Fibroblast of gingiva (primary cell): ENCODE data around the gene FAF1.

Experiments used
- DNase-seq: peaks from one replicate; pipeline ENCODE4 v3.0.0-alpha.2; 2011; ENCODE audit warnings: low read depth

Gene FAF1

DNA sequence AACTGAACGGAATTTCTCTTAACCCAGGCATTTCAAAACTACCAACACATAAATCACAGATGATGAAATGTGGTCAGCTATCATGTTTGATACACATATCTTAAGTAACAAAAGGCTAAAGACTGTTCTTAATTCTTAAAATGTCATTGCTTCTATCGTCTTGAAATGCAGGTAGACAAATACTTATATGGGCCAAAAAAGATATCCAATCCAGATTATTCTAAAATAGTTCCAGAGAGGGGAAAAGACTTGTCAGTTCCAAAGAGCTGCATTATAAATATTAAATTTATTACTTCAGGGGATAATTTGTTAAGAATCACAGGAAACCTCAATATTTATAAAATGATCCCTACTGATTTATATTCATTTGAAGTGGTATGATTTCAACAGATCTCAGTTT lies 259.4 kb downstream of the FAF1 start:
- DNase-seq = no peak

DNA sequence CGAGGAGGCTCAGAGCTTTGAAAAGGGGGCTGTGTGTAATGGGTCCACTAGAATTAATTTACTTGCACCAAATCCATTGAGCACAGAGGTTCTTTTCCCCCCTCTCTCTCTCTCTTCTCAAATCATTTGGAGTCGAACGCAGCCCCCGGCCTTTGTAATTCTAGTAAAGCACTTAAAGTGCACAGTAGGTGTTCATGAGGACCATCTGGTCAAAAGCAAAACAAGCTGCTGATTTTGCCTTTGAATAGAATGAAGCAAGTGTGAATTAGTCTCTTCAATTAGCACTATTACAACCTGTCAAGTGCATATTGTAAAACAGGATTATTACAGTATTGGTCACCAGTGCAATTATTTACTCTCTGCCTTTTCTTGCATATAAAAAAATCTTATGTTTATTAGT lies 259.9 kb downstream of the FAF1 start:
- no peak for DNase-seq

DNA sequence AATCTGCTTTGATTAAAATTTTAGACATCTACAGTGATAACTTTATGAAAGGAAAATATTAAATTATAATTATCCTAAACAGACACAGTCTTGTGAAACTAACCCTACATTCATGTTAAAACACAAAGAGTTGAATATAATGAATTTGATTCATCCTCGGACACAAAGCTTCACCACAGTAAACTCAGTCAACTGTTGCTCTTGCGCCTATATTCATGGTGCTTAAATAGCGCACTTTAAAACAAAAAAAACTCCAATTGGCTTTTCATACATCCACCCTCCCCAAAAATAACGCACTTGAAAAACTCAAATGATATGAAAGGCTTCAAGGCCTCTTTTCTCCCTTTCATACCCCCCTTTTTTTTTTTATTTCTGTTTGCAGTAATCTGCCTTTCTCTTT lies 260.3 kb downstream of the FAF1 start:
- DNase-seq = no peak

DNA sequence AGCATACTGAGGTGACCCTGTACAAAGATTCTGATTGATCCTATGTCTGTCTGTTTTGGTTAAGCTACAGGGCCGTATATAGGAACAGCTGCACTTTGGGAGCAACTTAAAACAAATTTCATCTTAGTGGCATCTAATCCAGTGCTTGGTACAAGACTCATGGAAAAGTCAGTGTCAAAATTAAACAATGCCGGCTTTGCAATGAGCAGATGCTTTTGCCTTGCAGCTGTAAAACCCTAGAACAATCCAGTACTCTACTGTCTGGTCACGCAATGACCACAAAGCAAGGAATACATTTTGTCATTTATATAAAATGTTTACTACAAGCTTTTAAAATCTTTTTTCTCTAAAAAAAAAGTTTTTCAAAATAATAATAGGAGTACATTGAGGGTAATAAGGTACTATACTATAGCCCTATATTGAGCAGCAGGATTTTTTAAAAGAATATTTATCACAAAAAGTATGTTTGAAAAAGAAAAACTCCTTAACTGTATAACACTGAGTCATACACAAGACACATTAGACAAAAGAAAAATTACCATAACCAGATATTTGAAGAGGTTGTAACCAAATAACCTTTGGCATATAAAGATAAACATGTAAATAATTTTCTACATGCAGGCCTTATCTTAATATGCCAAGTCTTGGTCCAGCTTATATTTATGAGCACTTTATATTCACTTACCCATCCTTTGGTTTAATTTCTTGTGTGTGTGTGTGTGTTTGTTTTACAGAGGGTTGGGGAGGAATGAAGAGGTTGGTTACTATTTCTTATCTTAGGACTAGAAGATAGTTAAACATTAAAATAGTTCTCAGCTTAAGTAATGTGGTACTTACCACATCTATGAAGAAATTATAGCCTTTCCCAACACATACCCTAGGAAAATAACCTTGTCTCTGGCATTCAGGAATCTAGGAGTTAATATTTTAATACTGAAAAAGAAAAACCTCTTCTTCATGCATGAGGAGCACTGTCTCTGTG lies 262.3 kb downstream of the FAF1 start:
- DNase-seq = no peak

DNA sequence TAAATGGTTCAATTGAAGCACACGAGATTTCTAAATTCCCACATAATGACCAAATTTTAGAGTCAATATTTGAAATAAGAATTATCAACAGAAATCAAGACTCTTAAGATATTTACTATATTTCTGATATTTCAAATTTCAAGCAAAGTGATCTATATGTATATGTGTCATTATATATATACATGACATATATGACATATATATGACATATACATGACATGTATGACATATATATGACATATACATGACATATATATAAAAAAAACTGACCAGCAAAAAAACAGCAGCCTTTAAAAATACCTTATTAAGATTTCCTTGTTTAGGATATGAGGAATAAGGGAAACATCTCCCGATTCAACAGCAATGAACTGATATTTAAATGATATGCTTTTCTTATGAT lies 266.2 kb downstream of the FAF1 start:
- no peak for DNase-seq

DNA sequence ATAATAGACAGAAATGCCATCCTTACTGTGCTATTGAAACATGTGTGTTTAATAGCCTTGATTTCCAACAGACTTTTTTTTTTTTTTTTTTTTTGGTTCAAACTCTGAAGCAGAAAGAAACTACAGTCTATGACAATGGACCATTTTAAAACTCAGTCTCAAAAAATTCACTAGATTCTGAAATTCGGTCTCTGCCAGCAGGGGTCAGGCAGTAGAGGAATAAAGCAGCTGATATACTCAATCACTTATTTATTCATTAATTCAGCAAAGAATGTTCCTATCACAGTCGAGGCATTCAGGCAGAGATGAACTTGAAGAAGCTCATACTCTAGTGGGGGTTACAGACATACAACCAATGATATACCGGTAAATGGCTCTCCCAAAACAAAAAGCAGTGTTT lies 275.9 kb downstream of the FAF1 start:
- DNase-seq = no peak

DNA sequence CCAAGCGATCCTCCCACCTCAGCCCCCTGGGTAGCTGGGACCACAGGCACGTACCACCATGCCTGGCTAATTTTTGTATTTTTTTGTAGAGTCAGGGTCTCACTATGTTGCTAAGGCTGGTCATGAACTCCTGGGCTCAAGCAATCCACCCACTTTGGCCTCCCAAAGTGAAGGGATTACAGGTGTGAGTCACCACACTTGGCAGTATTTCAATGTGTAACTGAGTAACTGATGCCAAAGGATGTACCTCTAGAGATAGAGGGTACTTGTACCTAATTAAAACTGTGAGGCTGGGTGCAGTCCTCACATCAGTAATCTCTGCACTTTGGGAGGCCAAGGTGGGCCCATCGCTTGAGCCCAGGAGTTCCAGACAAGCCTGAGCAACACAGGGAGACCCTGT lies 278.1 kb downstream of the FAF1 start:
- DNase-seq = no peak

DNA sequence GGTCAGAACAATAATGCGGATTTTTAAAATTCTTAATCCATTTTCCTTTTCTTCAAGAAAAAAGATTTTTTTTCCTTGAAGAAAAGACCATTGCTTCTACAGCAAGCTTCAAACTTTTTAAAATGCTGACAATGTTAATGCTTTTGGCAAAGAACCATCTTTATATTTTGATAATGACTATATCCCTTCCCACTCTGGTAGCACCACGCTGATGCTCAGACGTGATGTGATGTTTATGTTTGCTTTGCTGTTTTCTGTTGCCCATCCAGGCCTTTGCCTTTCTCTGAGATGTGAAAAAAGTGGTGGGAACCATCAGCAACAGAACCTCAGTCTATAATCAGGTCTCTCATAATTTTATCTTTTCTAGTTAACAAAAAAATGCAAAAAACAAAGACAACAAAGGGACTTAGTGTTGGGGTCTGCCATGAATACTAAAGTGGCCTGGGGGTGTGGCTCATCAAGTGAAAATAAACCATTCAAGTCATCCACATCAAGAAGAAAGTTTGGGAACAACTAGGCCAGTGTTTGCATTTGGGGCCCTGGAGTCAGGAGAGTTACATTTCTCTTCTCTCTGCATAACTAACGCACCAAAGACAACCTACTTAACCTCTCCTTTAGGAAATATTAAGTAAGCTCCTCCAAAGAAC lies 292.2 kb downstream of the FAF1 start:
- DNase-seq = no peak

DNA sequence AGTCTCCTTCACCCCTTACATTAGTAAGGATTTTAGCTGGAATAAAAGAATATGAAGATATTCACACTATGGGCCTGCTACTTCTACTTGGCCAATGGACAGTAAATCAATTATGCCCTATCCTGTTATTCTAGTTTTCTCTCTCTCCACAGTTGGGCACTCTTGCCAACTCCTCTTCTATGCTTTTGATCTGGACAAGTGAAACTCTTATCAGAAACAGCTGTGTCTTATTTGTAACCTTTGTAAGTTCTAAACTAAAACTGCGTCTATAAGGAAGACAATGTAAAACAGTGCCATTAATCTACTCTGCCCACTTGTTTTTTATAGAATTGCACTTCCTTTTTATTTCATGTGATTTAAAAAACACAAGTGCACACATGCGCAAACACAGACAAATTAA lies 292.8 kb downstream of the FAF1 start:
- DNase-seq = peak; percentile 15

DNA sequence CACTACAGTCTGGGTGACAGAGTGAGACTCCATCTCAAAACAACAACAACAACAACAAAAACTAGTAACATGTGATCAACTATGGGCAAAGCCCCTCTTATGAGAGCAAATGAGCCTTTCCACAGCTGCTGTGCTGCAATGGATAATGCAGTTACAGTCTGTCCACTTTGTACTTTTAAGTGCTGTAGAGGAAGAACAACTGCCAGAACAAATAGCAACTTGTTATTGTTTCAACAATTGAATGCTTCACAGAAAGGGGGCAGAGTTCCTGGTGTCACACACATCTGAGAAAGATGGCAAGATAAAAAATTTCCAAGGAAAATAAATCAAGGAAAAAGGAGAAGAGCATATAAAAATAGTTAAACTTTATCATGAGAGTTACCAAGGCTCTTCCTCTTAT lies 293.2 kb downstream of the FAF1 start:
- DNase-seq = no peak

DNA sequence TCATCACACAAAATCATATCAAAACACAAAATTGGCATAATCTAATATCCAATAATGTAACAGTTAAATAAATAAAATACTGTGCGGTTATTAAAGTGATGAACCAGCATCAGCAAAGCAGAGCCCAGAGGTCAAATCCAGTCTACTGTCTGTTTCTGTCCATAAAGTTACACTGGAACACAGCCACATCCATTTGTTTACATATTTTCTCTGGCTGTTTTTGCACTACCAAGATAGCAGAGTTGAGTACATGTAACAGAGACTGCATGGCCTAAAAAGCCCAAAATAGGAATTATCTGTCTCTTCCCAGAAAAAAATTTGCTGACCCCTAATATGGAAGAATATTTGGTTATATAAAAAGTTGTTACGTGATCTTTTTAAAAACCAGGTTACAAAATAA lies 294.7 kb downstream of the FAF1 start:
- no peak for DNase-seq

DNA sequence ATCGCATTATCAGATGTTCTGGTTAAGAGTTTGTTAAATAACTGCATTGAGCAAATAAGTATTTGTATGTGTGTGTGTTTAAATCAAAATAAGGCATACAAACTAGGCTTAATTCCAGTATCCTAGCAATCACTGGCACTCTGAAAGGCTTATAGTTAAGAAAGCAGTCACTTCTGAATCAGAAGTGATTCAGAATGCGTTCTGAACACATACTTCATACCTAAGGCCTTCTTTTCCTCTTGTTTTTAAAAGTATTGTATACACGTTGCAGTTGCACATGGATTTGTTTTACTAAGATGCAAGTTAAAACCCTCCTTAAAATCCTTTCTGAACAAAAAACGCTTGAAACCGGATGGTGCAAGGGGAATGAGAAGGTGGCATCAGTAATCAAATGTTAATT lies 298.4 kb downstream of the FAF1 start:
- DNase-seq = peak; percentile 20

DNA sequence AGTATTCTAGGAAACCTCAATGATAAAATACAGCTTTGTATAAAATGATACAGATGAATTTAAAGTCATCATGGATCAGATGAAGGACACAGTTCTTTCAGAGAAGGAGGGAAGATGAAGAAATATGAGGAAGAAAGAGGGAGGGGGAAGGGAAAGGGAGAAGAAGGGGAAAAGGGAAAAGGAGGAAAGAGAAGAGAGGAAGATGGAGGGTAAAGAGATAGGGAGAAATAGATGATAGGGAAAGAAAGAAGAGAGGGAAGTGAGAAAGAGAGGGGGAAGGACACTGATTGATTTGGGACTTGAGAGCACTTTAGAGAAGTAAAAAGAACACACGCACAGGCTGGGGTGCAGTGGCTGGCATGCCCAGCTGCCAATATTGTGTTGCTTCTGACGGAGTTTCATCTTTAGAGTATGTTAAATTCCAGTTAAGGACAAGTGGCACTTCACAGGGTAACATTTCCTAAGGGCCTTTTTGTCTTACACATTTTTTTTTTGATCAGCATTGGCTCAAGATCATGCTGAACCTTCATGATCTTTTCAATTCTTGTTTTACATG lies 300.9 kb downstream of the FAF1 start:
- DNase-seq = no peak

DNA sequence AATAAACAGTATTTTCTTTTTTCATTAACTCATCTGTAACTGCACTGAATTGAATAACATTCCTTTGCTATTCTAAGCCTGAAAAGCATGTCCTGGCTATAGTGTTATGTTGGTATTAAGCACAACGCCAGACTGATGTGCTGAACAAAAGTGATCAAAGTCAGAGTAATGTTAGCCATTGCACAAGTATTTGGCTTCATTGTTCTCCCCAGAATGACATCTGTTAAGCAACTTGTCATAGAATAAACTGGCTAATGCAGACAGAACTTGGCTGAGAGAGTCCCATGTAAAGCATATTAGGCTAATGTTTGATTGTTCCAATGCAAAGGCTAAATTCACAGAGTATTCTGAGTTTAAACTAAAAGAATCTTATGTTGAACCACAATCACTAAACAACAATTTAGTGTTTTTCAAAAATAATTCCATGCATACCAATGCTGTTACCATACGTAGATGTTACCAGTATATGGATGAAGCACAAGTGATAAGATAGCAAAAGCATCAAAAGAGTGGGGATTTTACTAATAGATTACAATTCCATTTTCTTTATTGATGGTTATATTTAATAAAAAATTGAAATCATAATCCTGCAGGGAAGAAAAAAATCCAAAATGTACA lies 301.5 kb downstream of the FAF1 start:
- peak; percentile 60 for DNase-seq

DNA sequence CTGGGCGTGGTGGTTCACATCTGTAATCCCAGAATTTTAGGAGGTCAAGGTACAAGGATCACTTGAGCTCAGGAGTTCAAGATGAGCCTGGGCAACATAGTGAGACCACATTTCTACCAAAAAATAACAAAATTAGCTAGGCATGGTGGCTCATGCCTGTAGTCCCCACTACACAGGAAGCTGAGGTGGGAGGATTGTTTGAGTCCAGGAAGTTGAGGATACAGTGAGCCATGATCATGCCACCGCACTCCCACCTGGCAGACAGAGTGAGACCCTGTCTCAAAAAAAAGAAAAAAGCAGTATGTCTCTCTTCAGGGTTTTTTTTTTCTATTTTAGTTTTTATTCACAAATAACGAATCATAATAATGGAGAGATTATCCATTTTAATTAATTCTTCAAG lies 303.1 kb downstream of the FAF1 start:
- no peak for DNase-seq

DNA sequence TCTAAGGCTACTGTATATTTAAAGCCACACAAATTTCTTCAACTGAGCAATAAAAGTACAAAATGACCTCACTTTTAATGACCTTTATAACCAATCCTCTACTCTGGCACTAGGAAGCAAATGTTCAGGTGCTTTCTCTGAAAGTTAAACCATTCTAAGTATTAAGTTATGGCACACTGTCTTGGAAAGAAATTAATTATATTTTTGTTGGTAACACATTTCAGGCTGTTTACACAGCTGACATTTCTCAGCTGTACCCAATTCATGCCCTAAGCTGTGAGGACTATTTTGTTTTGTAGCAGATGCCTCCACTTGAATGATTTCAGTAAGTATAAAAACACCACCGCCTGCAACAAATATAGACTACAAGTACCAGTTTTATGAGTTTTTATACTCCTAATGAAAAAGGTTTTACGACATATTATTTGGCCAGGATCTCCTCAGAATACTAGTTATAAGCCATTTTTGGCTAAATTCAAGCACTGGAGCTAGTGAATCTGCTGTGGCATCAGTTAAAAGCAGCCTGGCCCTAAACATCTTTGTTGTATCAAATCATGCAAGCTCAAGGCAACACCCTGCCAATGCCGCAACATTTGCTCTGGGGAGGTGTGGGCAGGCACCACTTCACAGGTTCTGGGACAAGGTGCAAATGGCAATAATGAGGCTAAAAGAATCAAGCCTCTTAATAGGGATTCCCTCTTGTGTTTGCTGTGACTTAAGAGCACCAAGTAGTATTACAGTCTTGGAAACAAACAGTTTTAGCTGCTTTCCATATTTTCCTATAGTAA lies 308.4 kb downstream of the FAF1 start:
- no peak for DNase-seq

DNA sequence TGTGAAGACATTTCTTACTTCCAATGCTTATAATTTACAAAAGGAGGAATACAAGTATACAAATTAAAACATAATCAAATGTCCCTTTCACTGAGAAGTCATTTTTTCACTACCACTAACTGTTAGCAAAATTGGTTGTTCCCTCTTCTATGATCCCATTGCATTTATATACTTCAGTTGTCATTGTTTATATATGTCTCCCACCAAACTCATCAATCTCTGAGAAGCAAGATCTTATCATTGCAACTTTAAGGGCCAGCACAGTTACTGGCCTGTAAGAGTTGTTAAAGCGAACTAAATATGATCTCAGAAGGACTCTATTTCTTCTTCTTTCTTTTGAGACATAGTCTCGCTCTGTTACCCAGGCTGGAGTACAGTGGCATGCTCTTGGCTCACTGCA lies 313.5 kb downstream of the FAF1 start:
- no peak for DNase-seq

DNA sequence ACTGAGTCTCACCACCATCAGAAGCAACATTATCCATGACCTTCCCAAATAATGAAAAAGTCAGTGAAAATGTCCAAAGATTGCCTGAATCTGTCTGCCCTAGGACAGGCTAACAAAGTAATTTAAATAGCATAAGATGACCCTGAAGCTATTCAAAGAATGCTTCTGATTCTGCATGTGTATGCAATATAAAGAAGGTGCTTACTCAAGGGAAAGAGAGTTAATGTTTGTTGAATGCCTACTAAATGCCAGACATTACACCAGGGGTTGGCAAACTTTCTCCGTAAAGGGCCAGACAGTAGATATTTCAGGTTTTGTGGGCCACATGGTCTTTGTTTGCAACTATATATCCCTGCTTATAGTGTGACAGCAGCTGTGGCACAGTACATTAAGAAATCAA lies 314.9 kb downstream of the FAF1 start:
- DNase-seq = no peak

DNA sequence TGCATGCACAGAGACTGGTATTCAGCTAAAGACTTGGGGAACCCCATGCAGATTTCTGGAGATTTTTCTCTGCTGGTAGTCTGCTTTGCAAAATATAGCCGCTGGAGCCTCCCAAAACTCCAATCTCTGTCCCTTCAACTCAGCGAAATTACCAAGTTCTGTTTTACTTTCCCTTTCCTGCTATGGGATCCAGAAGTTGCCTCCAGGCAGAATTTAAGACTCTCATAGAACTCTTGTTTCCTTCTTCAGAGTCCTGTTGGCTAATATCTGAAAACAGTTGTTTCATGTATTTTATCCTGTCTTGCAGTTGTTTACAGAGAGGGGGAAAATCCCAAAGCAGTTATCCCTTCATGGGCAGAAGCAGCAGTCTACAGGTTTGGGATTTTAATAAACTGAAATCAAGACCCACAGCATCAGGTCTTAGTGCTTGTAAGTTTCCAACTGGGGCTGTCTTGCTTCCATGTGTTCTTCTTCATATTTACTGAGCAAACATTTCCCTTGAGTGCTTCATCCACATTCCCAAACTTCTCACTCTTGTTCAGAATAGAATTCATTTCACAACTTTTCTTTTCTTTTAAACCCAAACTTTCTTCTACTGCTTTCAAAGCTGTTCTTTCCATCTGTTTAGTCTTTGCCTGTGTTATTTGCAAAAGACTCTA lies 315.5 kb downstream of the FAF1 start:
- peak; percentile 50 for DNase-seq

DNA sequence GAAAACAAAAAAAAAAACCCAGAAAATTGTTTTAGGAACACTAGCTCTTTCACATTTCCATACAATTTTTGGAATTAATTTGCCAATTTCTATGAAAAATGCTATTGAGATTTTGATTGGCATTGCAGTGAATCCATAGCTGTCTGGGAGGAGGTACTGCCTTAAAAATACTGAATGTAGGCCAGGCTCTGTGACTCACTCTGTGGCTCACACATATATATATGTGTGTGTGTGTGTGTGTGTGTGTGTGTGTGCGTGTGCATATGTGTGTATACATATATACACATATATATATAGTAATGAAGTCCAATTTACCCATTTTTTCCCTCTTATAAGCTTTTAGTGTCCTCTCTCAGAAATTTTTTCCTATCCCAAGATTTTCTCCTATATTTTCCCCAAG lies 322.6 kb downstream of the FAF1 start:
- no peak for DNase-seq

DNA sequence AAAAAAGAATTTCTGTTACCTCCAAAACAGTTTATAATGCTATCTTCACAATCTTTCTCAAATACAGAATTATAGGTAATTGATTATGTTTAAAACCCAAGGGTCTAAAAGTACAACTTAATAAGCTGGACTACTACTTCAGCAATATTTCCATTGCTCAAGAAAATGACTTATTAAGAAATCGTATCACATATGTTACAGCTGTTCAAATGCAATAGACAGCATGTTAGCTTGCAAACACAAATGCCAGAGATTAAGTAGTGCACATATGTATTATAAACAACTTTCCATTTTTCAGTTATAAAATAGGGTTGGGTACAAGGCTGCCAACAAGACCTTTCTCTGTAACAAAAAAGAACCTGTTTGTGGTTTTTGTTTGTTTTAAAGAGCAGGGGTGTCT lies 325.8 kb downstream of the FAF1 start:
- DNase-seq = no peak

DNA sequence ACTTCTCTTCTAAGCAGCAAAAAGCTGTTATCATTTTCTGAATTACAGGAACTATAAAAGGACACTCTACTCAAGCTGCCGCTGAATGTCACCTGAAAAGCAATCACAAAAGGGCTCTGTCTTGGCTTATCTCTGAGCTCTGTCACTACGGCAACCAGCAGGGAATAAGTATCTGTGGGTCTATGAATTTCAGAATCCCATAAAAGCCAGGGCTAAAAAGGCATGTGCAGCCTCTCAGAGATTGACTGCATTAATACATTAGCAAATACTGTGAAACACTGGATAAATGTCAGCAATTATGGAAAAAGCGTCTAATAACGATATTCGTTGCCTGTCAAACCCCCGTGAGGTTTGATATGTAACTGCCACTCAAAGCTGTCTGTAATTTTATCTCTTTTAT lies 326.6 kb downstream of the FAF1 start:
- no peak for DNase-seq
